Measurements from ENCODE around the gene SLC38A10. TPM values are rescaled to one million over a fixed set of nuclear protein-coding genes. Genes with fewer than 3 reads are reported as not detected.

Gene SLC38A10
- polyA plus RNA-seq, 3 donors = 53.7 to 86.1 (median 67.0) TPM

- no peak for DNase-seq (ENCODE audit: extremely low read depth in 1 of 11, low read depth in 9 of 11, low spot score in 4 of 11)
These were observed 55.2 kb downstream of the SLC38A10 start for GRCh38 chr17:81239714-81240555.

DNA sequence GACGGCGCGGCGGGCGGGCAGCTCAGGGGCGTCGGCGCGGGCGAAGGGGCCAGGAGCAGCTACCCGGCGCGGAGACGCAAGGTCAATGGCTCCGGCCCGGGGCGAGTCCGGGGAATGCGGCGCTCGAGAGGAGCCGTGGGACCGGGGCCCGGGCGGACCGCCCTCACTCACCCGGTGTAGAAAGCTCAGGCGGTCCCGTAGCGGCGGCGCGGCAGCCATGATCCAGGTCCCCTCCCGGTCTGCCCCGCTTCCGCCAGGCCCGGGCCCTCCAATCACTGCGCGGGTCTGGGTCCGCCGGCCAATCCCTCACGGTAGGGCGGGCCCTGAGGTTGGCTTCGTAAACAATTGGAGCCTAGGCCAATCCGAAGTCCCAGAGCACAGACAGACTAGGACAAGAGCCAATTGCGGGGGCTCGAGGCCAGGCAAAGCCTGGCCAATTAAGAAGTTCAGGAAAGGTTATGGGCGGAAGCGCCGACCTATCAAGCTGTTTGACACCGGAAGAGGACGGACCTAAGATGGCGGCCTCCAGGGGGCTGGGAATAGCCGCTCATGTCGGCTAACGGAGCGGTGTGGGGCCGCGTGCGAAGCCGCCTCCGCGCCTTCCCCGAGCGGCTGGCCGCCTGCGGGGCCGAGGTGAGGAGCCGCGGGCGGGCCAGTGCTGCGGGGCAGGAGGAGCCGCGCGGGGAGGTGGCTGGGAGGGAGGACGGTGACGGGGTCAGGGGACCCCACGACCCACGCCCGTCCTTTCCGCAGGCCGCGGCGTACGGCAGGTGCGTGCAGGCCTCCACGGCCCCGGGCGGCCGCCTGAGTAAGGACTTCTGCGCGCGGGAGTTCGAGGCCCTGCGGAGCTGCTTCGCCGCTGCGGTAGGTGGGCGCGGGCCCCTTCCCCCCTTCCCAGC is 56.0 kb downstream of the SLC38A10 start, which contains the start of the genes NDUFAF8 and TEPSIN:
TSS of gene NDUFAF8 (plus strand) at position 504 of the 899 bp plus-strand sequence. CDS start at position 550, 46 bp downstream.
TSS of gene TEPSIN (minus strand) at position 241 of the 899 bp plus-strand sequence. CDS start at position 219, 22 bp downstream.
- peak; percentile 96 to 100 (median 98) for DNase-seq (ENCODE audit: extremely low read depth in 1 of 11, low read depth in 9 of 11, low spot score in 4 of 11)

- no peak for DNase-seq (ENCODE audit: extremely low read depth in 1 of 11, low read depth in 9 of 11, low spot score in 4 of 11)
These were observed 56.7 kb downstream of the SLC38A10 start for GRCh38 chr17:81238490-81238814.

- no peak for DNase-seq (ENCODE audit: extremely low read depth in 1 of 11, low read depth in 9 of 11, low spot score in 4 of 11)
These were observed 57.3 kb downstream of the SLC38A10 start for GRCh38 chr17:81237591-81238489.

DNA sequence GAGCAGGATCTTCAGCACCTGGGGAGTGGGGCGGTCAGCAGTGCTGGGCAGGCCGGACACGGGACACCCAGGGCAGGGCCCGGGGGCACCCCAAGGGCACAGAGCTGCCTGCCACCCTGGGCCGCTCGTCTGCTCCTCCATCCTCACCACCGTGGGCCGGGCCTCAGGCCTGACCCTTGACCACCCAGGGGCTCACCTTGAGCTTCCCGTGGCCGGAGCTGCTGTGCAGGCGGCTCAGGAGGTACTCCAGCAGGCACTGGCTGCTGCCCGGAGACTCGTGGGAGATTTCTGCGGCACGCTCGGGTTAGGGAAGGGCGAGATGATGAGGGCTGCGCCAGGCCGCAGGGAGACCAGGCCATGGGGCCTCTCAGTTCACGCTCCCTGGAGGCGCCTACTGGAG is 58.3 kb downstream of the SLC38A10 start:
- no peak for DNase-seq (ENCODE audit: extremely low read depth in 1 of 11, low read depth in 9 of 11, low spot score in 4 of 11)

DNA sequence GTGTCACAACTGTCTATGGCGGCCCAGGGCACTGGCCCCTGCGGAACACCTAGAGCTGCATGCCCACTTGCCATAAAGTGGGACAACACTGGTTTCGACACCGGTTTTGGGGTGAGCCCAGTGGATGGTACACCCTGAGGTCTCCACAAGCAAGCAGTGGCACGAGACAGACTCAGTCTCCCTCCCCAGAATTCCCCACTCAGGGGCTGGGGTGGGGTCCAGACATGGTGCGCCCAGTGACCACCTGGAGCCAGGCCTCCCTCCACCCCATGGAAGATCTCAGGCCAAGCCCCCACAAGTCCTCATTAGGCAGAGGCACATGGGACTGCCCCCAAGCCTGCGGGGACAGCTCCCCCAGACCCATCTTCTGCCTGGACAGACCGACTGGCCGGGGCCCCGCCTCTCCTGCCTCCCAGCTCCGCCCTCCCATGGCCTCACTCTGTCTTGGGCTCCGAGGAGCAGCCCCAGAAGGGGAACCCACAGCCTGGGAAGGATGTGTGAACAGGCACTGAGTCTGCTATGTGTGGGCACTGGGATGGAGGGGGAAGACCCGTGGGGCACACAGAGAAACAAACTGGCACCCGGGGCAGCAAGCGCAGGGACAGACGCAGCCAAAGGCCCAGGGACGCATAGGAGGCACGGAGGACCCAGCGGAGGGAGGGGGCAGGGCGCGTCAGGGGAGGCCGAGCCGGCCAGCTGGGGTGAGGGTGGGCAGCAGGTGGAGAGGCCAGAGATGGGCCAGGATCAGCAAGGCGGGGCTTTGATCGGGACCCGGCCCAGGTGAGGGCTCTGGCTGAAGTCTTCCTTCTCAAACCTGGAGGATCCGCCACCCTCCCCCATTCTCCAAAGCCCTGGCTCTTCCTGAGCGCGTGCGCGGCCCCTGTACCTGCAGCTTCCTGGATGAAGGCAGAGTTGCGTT is 59.0 kb downstream of the SLC38A10 start:
- no peak for DNase-seq (ENCODE audit: extremely low read depth in 1 of 11, low read depth in 9 of 11, low spot score in 4 of 11)

DNA sequence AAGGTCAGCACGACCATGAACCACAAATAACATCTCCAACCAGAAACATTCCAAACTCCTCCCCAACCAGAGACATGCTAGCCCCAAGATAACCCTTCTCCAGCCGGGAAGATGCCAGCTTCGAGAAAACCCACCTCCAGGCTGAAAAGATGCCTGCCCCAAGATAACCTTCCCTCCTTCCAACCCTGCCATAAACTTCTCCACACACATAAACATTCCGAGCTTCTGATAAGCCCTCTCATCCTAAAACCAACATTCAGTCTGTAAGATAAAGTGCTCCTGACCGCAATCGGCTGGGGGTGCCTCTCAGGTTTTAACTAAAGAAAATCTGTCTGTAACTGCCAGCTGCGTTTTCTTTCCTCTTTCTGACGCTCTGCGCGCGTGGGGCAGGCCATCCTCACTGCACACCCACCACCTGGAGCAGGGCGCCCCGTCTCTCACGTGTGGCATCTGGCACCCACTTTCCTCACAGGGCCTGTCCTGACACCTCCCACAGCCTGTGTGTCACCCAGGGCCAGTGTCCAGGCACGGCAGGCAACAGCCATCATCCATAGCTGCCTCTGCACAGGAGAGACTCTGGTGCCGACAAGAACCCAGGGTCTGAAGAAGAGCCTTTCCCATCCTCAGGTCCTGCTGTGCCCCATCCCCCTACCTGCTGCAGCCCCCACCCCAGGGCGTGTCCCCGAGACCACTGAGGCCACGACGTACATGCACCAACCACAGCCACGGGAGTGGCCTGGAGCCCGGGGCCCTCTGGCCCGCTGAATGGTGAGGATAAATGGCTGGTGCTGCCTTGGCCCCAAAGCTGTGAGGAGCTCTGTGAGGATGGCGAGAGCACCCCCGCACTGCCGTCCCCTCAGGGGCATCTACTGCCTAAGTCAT is 59.9 kb downstream of the SLC38A10 start:
- DNase-seq (ENCODE audit: extremely low read depth in 1 of 11, low read depth in 9 of 11, low spot score in 4 of 11) = no peak

GRCh38 chr17:81234506-81234855 is 60.6 kb downstream of the SLC38A10 start:
- DNase-seq (ENCODE audit: extremely low read depth in 1 of 11, low read depth in 9 of 11, low spot score in 4 of 11) = no peak

GRCh38 chr17:81233811-81234505 is 61.1 kb downstream of the SLC38A10 start:
- DNase-seq (ENCODE audit: extremely low read depth in 1 of 11, low read depth in 9 of 11, low spot score in 4 of 11) = no peak

DNA sequence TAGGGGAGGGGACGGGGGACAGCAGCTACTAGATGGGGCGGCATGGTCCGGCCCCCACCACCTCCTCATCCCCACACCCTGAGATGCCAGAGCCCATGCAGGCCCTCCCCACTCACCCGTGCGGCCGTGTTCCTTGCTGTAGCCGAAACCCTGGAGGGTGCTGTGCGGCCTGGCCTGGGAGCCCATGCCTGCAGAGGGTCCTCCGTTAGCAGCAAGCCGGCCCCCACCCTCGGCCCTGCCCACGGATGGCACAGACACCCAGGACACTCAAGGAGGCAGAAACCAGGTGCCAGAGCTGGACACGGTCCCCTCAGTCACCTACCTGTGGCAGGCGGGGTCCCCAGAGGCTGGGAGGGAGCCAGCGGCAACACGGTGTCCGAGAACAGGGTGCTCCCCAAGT is 61.8 kb downstream of the SLC38A10 start:
- DNase-seq (ENCODE audit: extremely low read depth in 1 of 11, low read depth in 9 of 11, low spot score in 4 of 11) = no peak

DNA sequence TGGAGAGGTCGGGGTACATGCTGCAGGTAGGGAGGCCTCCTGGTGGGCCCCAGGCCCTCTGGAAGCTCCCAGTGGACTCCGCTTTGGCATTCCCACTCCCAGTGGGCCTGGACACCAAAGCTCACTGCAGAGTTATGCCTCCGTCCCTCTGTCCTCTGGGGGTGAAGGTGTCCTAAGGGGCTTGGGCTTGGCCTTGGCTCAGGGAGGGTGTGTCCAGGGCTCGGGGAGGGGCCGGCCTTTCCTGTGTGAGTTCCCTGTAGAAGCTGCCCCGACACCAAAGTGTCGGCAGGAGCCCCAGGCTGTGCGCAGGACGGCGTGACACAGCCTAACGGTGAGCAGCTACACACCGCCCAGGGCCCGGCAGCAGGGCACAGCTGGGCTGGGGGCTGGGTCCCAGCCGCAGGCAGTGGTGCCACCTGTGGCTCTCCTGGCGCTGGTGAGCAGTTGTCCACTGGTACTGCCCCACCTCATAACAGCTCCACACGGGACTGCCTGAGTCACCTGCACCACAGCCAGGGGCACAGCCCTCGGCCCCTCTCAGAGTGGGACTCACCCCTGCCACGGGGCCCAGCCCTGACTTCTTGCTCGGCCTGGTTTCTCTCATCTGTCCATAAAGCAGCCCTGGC is 62.4 kb downstream of the SLC38A10 start:
- DNase-seq (ENCODE audit: extremely low read depth in 1 of 11, low read depth in 9 of 11, low spot score in 4 of 11) = no peak

GRCh38 chr17:81231766-81232581 is 63.1 kb downstream of the SLC38A10 start:
- no peak for DNase-seq (ENCODE audit: extremely low read depth in 1 of 11, low read depth in 9 of 11, low spot score in 4 of 11)

- no peak for DNase-seq (ENCODE audit: extremely low read depth in 1 of 11, low read depth in 9 of 11, low spot score in 4 of 11)
These were observed 63.9 kb downstream of the SLC38A10 start for GRCh38 chr17:81231121-81231645.

DNA sequence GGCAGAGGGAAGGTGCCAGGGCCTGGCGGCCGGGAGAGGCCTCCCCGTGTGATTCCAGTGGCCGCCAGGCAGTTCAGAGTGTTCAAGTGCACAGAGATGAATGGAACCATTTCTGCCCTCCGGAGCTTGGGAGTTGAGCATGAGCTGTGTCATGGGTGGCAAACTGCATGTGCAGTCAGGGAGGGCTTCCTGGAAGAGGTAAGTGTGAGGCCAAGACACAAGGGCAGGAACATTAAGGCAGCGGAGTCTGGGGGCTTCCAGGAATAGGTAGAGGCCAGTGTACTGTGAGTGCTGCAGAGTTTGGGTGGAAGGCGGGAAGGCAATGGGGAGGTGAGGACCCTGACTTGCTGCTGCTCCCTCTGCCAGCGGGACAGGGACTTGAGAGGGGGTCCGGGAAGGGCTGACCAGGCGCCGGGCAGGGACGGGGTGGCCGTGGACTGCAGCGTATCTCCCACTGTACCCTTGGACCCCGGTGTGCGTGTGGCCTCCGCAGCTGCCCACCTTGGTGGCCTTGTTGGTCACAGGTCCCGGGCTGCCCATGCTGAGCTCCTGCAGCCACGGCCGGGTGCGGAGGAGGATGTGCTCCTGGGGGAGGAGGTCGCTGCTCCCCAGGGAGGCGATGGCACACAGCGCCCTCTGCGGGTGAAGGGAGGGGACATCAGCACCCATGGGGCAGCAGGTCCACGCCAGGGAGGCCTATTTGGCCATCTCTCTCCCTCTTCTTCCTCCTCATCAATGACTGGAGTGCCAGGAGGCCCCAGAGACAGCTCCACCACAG is 64.9 kb downstream of the SLC38A10 start:
- no peak for DNase-seq (ENCODE audit: extremely low read depth in 1 of 11, low read depth in 9 of 11, low spot score in 4 of 11)

- DNase-seq (ENCODE audit: extremely low read depth in 1 of 11, low read depth in 9 of 11, low spot score in 4 of 11) = no peak
These were observed 65.5 kb downstream of the SLC38A10 start for GRCh38 chr17:81229666-81229920.

Measured in renal cortex interstitium (tissue), 11 donors.